HG03354 (cell line): Measurements from ENCODE around the gene KLK2.
A peak's percentile ranks its signal among the peaks of the same experiment; 100 is the strongest.
"Not testable (repeated sequence)": the region's sequence is repeated elsewhere in the genome, so short reads cannot be mapped to it uniquely, and the experiment has no call there.

Experiments used
- ATAC-seq: cut with Tn5 transposase; IDR thresholded peaks from one replicate; pipeline ENCODE4 v1.9.1; 2021; ENCODE audit warnings: mild to moderate bottlenecking; ENCODE audit not compliant: unreplicated experiment, poor library complexity, severe bottlenecking

KLK2 gene

DNA sequence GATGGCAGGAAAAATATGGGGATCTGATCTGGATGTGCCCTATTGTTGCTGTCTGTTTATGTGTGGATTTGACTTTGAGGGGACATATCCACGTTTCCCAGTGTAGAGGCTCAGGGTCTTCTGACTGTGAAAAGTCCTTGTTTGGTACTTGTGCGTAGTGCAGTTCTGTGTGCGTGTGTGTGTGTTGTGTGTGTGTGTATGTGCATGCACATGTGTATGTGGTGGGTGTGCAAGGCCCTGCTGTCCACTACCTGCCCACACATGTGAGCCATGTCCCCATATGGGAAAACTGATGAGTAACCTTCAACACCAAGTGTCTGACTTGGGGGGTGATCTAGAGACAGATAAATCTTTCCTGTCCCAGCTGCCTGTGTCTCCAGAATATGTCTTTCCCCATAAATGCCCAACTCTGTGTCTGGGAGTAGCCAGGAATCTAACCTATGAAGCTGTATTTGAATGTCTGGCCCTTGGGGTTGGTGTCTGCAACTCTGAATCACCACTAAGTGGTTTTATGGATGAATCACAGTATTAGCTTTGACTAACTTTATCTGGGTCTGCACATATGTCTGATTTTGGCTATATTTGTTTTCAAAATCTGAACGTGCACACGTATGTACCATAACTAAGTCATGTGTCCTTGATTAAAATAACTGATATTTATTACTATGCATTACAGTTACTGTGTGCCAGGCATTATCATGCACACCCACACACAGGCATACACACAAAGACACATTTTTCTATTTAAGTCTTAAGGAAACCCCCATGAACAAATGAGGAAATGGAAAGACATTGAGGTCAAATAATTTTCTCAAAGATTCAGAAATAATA, 17.4 kb downstream of the KLK2 start:
- no peak for ATAC-seq

DNA sequence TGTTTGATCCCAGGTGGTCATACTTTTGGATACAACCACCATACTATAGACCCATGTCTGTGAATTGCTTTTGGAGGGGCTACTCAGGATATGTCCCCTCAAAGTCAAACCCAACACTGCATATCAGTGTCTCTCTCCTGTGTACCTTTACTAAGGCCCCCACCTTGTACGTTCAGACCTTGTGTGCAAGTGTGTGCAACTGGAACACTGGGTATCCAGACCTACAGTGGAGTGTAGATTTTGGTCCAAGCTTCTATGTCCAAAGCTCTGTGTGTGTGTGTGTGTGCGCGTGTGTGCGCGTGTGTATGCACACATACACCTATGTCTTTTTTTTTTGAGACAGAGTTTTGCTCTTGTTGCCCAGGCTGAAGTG, 18.0 kb downstream of the KLK2 start:
- ATAC-seq, result no peak

DNA sequence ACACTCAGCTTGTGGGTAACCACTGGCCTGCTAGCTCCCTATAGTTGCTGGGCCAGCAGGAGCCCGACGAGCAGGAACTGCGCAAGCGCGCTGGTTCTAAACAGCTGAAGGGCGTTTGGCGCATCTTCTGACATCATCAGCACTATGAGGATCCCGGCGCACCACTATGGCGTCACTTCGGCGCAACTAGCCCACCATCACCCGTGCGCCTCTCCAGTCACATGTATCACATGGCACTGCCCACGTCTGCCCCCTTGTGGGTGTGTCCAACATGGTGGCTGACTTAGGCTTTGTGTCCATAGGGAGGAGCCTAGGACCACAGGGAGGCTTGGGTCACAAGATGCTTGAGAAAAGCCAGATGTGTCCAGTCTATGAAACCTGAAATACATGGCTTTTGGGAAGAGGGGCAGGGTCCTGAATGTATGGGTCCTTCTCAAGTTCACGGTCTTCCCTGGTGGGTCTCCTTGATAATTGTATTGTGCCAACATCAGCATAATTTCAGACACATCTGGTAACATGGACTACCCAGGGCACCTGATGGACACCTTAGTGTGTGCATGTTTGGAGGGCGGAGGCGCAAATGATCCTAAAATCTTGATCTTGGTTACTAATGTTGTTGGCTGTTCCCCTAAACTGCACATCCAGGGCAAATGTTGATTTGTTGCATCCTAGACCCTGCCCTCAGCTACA, 20.0 kb downstream of the KLK2 start:
- ATAC-seq, result no peak

DNA sequence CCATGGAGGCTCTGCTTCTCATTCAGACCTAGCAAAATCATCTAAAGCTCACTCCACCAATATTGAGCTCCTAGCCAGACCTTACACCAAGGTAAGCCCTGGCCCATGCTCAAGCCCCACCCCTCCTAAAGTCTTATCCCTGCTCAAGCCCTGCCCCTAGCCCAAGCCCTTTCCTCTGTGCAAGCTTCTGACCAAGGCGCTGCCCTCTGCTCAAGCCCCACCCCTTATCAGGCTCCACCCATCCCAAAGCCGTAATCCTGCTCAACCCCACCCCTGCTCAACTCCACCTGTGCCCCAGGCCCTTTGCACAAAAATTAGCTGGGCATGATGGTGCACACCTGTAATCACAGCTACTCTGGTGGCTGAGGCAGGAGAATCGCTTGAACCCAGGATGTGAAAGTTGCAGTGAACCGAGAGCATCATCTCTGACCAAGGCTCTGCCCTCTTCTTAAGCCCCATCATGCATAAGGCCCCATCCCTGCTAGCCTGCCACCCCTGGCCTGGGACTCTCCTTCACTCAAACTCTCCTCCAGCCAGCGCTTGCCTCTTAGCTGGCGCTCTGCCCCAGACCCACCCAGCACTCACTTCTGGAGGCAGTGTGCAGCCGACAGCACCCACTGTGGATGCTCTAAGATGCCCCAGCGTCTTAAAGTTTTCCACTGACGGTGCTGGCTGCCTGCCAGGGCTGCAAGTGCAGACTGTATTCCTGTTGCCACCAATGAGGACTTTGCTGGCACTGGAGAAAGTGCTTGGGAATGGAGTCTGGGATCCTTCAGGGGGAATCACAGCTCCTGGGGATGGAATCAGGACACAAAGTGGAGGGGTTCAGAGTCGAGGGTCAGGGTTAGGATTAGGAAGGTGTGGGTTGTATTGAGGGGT, 21.5 kb downstream of the KLK2 start:
- no peak for ATAC-seq

DNA sequence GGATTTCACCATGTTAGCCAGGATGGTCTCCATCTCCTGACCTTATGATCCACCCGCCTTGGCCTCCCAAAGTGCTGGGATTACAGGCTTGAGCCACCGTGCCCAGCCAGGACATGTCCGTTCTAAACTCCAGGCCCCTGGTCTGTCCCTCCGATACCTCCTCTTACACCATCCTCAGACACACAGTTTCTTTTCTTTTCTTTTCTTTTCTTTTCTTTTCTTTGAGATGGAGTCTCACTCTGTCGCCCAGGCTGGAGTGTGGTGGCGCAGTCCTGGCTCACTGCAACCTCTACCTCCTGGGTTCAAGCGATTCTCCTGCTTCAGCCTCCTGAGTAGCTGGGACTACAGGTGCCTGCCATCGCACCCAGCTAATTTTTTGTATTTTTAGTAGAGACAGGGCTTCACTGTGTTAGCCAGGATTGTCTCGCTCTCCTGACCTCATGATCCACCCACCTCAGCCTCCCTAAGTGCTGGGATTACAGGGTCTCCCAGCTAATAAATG, 22.9 kb downstream of the KLK2 start:
- not testable (repeated sequence) for ATAC-seq

DNA sequence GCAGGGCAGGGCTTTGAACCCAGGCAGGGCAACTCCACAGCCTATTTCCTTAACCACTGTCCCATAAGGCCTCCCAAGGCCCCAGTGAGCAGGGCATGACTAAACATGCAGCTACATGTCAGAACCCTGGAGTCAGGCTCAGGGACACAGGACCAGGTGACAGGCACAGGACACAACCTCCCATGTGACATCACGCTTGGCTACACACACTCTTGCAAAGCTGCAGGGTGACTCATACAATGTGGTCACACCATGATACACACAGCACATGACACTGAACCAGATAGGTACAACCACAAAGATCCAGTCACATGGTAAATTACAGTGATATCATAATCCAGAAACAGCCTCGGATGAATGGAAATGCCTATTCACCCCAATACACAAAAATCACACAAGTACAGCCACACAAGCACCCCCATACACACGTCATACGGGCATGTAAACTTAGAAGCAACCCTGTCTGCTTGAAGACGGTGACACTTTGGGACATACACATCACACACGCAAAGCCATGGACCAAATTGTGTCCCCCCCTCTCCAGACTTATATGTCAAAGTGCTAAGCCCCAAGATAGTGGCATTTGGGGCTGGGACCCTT, 23.5 kb downstream of the KLK2 start:
- peak; percentile 85 for ATAC-seq

DNA sequence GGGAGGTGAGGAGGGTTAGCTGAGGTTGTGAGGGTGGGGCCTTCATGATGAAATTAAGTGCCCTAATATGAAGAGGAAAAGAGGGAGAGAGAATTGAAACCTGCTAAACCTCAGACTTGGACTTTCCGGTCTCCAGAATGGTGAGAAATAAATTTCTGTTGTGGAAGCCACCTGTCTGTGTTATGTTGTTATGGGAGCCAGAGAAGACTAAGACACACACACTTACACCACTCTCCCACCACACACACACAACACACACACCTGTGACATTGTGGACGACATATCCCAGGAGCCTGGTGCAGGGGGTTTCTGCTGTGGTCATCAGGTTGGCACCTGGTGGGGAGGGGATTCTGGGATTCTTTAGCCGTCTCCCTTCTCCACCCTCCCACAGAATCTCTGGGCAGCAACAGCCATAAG, 24.0 kb downstream of the KLK2 start:
- peak; percentile 48 for ATAC-seq

DNA sequence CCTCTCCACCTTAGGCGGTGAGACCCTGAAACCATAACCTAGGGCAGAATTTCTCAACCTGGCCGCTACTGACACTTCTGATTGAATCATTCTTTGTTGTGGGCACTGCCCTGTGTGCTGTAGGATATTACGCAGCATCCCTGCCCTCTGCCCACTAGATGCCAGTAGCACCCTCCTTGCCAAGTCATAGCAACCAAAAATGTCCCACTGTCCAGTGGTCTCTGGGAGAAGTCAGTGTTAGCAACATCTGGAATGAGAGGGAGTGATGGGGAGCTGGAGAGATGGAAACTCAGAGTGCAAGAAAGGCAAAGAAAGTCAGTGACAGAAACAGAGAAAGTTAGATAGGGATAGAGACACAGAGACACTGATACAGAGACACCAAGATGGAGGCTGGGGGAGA, 24.4 kb downstream of the KLK2 start:
- peak; percentile 5 for ATAC-seq

DNA sequence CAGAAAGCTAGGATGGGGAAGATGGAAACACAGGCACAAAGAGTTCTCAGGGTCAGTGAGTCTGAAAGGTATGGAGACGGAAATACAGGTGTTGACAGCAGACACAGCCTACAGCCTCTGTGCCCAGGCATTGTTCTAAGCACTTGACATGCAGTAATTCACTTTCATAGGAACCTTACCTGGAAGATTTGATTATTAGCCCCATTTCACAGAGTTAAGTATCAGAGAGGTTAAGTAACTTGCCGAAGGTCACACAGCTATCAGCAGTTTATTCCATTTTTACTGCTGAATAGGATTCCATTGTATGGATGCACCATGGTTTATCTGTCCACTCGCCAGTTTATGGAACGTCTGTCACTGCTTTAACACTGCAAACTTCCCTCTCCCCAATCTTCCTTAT, 24.8 kb downstream of the KLK2 start:
- no peak for ATAC-seq

DNA sequence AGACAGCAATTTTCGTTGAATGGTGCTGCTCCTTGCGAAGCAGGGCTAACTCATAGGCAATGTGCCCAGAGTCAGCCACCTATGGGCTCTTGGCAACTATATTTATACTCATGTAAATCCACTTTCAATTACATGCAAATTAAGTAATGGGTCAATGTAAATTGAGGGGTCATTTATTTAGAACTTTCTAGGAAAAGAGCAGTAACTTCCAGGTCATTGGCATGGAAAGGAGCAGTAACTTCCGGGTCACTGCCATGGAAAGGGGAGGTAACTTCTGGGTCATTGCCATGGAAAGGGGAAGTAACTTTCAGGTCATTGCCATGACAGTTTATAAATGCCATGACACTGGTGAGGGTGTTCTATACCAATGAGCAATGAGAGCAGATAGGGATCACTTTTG, 26.3 kb downstream of the KLK2 start:
- no peak for ATAC-seq

DNA sequence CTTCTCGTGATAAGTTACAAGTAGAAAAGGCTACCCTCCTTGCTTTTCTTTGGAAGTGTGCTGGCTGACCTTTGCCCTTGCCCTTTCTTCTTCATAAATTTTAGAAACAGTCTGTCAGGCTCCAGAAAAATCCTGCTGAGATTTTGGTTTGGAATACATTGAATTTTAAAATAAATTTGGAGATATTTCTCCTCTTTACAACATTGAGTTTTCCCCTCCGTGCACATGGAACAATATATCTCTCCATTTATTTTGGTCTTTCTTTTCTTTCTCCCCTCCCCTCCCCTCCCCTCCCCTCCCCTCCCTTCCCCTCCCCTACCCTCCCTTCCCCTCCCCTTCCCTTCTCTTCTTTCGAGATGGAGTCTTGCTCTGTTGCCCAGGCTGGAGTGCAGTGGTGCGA, 29.4 kb downstream of the KLK2 start:
- no peak for ATAC-seq

DNA sequence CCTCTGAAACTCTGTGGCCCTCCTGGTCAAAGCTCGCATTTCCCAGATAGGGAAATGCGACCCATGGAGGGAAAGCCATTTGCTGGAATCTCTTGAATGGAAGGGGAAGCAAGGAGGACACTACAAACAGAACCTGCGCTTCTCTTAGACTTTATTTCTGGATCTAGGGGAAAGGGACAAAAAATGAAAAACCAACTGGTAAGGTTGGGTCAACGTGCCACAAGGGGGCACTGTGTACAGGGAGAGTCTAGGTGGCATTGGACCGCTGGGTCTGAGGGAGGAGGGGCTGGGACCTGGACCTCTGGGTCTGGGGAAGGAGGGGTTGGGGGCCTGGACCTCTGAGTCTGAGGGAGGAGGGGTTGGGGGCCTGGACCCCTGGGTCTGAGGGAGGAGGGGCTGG, 33.0 kb downstream of the KLK2 start:
- no peak for ATAC-seq

DNA sequence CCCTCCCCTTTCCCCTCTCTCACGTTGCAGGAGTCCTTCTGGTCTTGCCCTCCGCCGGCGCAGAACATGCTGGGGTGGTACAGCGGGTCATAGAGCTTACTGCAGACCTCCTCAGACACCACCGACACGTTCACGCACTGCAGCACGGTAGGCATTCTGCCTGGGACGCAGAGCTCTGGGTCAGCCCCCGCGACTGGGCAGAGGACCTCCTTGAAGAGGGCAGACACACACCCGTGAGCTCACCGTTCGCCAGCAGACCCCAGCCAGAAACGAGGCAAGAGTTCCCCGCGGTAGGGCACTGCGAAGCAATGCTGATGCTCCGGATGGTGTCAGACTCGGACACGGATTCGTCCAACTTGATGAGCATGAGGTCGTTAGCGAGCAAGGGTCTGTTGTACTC, 35.1 kb downstream of the KLK2 start:
- ATAC-seq, result no peak

DNA sequence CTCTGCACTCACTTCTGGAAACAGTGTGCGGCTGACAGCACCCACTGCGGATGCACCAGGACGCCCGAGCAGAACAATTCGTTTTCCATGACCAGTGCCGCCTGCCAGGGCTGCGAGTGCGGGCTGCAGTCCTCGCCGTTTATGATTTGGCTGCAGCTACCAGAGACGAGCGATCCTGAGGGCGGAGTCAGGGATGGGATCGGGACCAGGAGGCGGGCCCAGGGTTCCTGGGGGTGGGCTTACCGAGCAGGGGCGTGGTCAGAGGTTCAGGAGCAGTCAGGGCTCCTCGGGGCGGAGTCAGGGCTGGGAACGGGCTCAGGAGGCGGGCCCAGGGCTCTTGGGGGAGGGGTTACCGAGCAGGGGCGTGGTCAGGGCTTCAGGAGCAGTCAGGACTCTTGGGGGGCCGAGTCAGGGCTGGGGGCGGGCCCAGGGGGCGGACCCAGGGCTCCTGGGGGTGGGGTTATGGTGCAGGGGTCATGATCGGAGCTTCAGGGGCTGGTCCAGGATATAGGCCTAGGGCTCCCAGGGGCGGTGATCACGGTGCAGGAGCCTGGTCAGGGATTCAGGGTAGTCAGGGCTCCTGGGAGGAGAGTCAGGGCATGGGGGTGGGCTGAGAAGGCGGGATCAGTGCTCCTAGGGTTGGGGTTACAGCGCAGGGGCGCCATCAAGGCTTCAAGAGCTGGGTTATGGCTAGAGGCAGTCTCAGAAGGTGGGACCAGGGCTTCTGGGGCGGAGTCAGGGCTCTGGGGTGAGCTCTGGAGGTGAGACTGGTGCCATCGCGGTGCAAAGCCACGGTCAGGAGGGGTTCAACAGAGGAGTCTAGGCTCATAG, 36.2 kb downstream of the KLK2 start:
- ATAC-seq, result peak; percentile 70

DNA sequence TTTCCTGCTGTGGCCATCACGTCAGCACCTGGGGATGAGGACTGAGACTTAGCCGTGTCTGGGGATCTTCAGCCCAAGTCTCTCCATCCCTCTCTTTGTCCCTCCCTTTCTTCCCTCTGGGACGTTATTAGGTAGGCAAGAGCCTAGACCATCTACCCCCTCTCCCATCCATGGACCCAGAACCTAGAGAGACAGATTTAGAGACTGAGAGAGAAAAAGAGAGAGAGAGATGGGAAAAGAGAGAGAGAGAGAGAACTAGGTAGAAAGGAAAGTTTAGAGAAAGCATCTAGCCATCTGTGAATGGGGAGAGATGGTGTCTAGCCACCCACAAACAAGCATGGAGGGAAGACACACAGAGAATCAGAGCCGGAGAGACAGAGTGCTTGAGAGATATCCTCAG, 37.5 kb downstream of the KLK2 start:
- ATAC-seq, result no peak

DNA sequence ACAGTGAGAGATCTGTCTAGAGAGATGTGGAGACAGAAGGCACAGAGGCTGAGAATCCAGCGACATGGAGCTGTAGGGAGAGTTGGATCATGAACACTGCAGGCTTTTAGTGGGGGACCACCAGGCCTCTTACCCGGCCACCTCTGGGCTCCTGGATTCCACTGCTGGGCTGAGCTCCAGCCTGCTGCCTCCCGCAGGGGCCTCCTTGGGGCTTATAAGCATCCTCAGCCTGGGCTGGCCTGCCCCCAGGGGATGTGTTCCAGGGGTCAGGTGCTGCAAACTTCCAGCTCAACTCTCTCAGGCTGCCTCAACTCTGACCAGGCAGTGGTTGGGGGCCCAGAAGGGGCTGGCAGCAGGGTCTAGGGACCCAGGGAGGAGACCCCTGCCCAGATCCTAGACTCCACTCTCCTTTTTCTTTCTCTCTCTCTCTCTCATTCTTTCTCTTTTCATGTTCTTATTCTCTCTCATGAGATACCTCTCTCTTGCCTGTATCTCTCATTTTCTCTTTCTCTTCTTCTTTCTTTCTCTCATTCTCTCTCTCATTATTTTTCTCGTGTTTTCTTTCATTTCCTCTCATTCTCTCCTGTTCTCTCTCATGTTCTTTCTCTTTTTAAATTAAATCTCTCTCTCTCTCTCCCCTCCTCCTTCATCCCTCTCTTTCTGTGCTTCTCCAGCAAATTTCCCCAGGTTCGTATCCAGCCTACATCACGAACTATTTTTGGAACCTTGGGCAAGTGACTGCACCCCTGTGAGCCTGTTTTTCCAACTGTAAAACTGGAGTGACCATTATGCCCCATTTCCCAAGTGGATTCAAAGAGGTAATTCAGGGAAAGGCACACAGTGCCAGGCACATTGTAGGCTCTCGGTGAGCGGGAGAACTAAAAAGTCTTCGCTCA, 38.2 kb downstream of the KLK2 start, which contains the start of gene KLK4:
KLK4 (minus strand) TSS at position 190 of the 896 bp plus-strand sequence. CDS start 657 bp downstream, outside the sequence.
- no peak for ATAC-seq

DNA sequence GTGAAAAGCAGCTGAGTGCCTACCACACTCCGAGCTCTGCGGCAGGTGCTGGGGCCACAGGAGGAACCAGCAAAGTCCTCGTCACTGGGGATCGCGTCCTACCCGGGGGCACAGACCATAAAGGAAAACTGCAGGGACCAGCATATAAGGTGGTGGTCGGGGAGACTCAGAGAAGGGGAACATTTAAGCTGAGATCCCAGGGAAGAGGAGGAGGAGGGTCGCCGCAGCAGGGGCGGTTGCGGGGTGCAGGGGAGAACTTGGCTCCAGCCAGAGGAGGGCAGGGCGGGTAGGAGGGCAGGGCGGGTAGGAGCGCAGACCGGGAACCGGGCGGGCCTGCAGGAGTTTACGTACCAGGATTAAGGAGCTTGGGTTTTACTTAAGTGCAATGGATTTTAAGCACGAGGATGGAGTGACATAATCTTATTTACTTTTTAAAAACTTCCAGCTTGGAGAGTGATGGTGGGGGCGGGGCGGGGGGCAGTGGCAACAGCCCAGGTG, 38.9 kb downstream of the KLK2 start:
- ATAC-seq, result no peak
